ENCODE results near the gene POLD4. TPM values are rescaled to one million over a fixed set of nuclear protein-coding genes. Genes with fewer than 3 reads are reported as not detected.

Gene POLD4
- total and polyA plus RNA-seq, 4 donors, result 18.8 to 246 (median 86.0) TPM

- TF ChIP-seq REST (IDR thresholded peaks at IDR 0.05) (no peak), EGR1 (IDR thresholded peaks at IDR 0.05; ENCODE audit: low read depth in 2 of 2) (no peak), RAD21 (IDR thresholded peaks at IDR 0.05) (no peak), SP1 (IDR thresholded peaks at IDR 0.05) (no peak), YY1 (IDR thresholded peaks at IDR 0.05) (no peak), FOXA1 (IDR thresholded peaks at IDR 0.05) (no peak), HNF4G (IDR thresholded peaks at IDR 0.05) (no peak)
- TF ChIP-seq, protein P1, sequence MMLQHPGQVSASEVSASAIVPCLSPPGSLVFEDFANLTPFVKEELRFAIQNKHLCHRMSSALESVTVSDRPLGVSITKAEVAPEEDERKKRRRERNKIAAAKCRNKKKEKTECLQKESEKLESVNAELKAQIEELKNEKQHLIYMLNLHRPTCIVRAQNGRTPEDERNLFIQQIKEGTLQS (IDR thresholded peaks at IDR 0.05), result no peak
Observed at GRCh38 chr11:67306769-67307544, 46.4 kb downstream of the POLD4 start (continued).

DNA sequence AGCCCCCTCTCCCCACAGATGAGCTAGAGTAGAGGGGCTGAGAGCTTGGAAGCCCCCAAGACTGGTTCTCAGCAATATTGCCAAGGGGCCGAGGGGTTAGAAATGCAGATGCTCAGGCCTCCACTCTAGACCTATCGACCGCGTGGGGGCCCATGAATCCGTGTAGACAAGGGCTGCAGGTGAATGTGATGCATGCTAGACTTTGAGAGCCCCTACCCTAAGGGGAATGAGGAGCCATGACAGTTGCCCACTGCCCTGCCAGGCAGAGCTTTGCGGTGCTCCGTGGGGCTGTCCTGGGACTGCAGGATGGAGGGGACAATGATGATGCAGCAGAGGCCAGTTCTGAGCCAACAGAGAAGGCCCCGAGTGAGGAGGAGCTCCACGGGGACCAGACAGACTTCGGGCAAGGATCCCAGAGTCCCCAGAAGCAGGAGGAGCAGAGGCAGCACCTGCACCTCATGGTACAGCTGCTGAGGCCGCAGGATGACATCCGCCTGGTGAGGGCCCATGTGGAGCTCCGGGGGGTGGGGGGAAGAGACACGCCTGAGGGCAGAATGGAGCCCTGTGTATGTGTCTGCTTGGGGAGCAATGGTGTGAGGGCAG, 48.7 kb downstream of the POLD4 start:
- H3K27ac ChIP-seq (ENCODE audit: low read depth in 1 of 2, low read length in 2 of 2), result no peak overlapping the region
- H3K27me3 ChIP-seq (ENCODE audit: control insufficient read depth in 4 of 4, insufficient read depth in 4 of 4, low read length in 3 of 4), result no peaks in the 10 kb centered on the region
- 87% methylated on average over 14 of the region's 14 CpGs for WGBS
- TF ChIP-seq GABPA (IDR thresholded peaks at IDR 0.05 in 1 of 2, conservative IDR thresholded peaks at IDR 0.05 in 1 of 2) (no peak), EGR1 (IDR thresholded peaks at IDR 0.05; ENCODE audit: low read depth in 2 of 2) (no peak), HNF4G (IDR thresholded peaks at IDR 0.05) (no peak), YY1 (IDR thresholded peaks at IDR 0.05) (no peak), TAF1 (conservative IDR thresholded peaks at IDR 0.05) (no peak), CTCF (IDR thresholded peaks at IDR 0.05; ENCODE audit: low read depth, low read length, missing input control) (no peak), RXRA (IDR thresholded peaks at IDR 0.05) (no peak), RAD21 (IDR thresholded peaks at IDR 0.05) (no peak), NR2F2 (IDR thresholded peaks at IDR 0.05) (no peak), REST (IDR thresholded peaks at IDR 0.05) (no peak), SP1 (IDR thresholded peaks at IDR 0.05) (no peak), FOXA2 (IDR thresholded peaks at IDR 0.05) (no peak), JUND (IDR thresholded peaks at IDR 0.05) (no peak), FOXA1 (IDR thresholded peaks at IDR 0.05) (no peak)
- TF ChIP-seq, protein P2, sequence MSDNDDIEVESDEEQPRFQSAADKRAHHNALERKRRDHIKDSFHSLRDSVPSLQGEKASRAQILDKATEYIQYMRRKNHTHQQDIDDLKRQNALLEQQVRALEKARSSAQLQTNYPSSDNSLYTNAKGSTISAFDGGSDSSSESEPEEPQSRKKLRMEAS (IDR thresholded peaks at IDR 0.05), result no peak
- TF ChIP-seq, protein P1 (IDR thresholded peaks at IDR 0.05), result no peak
- TF ChIP-seq, protein P3, sequence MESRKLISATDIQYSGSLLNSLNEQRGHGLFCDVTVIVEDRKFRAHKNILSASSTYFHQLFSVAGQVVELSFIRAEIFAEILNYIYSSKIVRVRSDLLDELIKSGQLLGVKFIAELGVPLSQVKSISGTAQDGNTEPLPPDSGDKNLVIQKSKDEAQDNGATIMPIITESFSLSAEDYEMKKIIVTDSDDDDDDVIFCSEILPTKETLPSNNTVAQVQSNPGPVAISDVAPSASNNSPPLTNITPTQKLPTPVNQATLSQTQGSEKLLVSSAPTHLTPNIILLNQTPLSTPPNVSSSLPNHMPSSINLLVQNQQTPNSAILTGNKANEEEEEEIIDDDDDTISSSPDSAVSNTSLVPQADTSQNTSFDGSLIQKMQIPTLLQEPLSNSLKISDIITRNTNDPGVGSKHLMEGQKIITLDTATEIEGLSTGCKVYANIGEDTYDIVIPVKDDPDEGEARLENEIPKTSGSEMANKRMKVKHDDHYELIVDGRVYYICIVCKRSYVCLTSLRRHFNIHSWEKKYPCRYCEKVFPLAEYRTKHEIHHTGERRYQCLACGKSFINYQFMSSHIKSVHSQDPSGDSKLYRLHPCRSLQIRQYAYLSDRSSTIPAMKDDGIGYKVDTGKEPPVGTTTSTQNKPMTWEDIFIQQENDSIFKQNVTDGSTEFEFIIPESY (IDR thresholded peaks at IDR 0.05), result no peak
- DNase-seq (ENCODE audit: low spot score), result no peak
- no peaks in the 10 kb centered on the region for H3K9me3 ChIP-seq (ENCODE audit: control insufficient read depth in 4 of 4, low read length in 3 of 4)
- peaks cover 6 to 26% (median 11%) of the 10 kb centered on the region in 4 donors for H3K36me3 ChIP-seq (ENCODE audit: control insufficient read depth in 4 of 4, insufficient read depth in 3 of 4, low read depth in 1 of 4, low read length in 3 of 4)
- H3K4me1 ChIP-seq (ENCODE audit: control insufficient read depth in 4 of 4, insufficient read depth in 4 of 4, low read length in 3 of 4), result peaks cover 13 to 35% (median 20%) of the 10 kb centered on the region in 4 donors
- H3K4me3 ChIP-seq (ENCODE audit: low read depth in 1 of 3, low read length in 3 of 3), result peak overlapping the region in 2 of 3 donors; percentile 83 to 88
- H3K9ac ChIP-seq (ENCODE audit: low read depth in 1 of 2, low read length in 2 of 2), result peak overlapping the region in 1 of 2 donors; percentile 50
